K562 (cell line): ENCODE measurements around the gene R3HDM1. TPM values are rescaled to one million over a fixed set of nuclear protein-coding genes. Genes with fewer than 3 reads are reported as not detected.

Experiments
- EWSR1 ChIP-seq: fragments of 450-650 bp; IDR thresholded peaks from 2 replicates; pipeline ENCODE4 v1.6.1; 2018; ENCODE audit warnings: borderline replicate concordance, mild to moderate bottlenecking, low read depth, moderate library complexity; ENCODE audit not compliant: partially characterized antibody
- ILK ChIP-seq: fragments of 450-650 bp; IDR thresholded peaks from 2 replicates; pipeline ENCODE4 v1.6.1; 2016; ENCODE audit warnings: missing genetic modification characterization, low read depth, mild to moderate bottlenecking, missing compliant biosample characterization, moderate library complexity, borderline replicate concordance
- NEUROD1 ChIP-seq: fragments of 150-350 bp; IDR thresholded peaks from 2 replicates; pipeline ENCODE4 v1.6.1; 2014; ENCODE audit warnings: borderline replicate concordance, low read length, low read depth; ENCODE audit not compliant: partially characterized antibody
- POLR2B ChIP-seq: fragments of 450-650 bp; IDR thresholded peaks from 2 replicates; pipeline ENCODE4 v1.6.1; 2018; ENCODE audit warnings: low read depth; ENCODE audit not compliant: partially characterized antibody
- SMAD4 ChIP-seq: fragments of 250-450 bp; sonication (Bioruptor Pico); conservative IDR thresholded peaks from 2 replicates; pipeline ENCODE4 v1.8.0; 2021; ENCODE audit warnings: inconsistent platforms, mild to moderate bottlenecking, moderate library complexity
- SOX6 ChIP-seq: fragments of 450-650 bp; IDR thresholded peaks from 2 replicates; pipeline ENCODE4 v1.6.1; 2014; ENCODE audit warnings: mild to moderate bottlenecking
- SREBF1 ChIP-seq: fragments of 150-350 bp; IDR thresholded peaks from 2 replicates; pipeline ENCODE4 v1.6.1; 2014; ENCODE audit warnings: antibody characterized with exemption, low read depth, low read length, borderline replicate concordance
- TARDBP ChIP-seq: fragments of 450-650 bp; IDR thresholded peaks from 2 replicates; pipeline ENCODE4 v1.6.1; 2016
- THRAP3 ChIP-seq: fragments of 450-650 bp; IDR thresholded peaks from 2 replicates; pipeline ENCODE4 v1.6.1; 2016; ENCODE audit warnings: mild to moderate bottlenecking, inconsistent platforms, borderline replicate concordance
- TOE1 ChIP-seq, 2 experiments: fragments of 450-650 bp in 1 of 2; sonication (generic) in 1 of 2; formaldehyde crosslinking in 1 of 2; IDR thresholded peaks; 2 replicates each; pipeline versions ENCODE4 v1.7.1 to v1.8.0; 2016 to 2022; ENCODE audit warnings: borderline replicate concordance in 2 of 2, mild to moderate bottlenecking in 2 of 2, antibody characterized with exemption in 1 of 2, inconsistent platforms in 1 of 2, low read depth in 1 of 2, missing genetic modification reagents in 1 of 2, moderate library complexity in 1 of 2
- ZBTB40 ChIP-seq, 2 experiments: fragments of 450-650 bp in 1 of 2; sonication (generic) in 1 of 2; formaldehyde crosslinking in 1 of 2; IDR thresholded peaks; 2 replicates each; pipeline versions ENCODE4 v1.7.1 to v1.9.0; 2016 to 2022; ENCODE audit warnings: inconsistent platforms in 1 of 2, mild to moderate bottlenecking in 1 of 2, missing genetic modification reagents in 1 of 2
- ZNF175 ChIP-seq: fragments of 200-800 bp; sonication (Bioruptor generic); IDR thresholded peaks from 2 replicates; pipeline ENCODE4 v1.6.1; 2016; ENCODE audit warnings: low read depth, mild to moderate bottlenecking, missing genetic modification characterization, missing compliant biosample characterization
- polyA plus RNA-seq, 8 experiments: library from polyadenylated mRNA; depleted of rRNA in 4 of 8; stranded (reverse) in 5 of 8; unstranded in 3 of 8; fragments of >200 nt; fragmentation: Nextera tagmentation in 2 of 8; fragmentation: Illumina TruSeq in 1 of 8; extraction: Ambion mirVana in 2 of 8; extraction: Trizol in 1 of 8; gene quantifications; 2 replicates each; pipeline versions ENCODE4 v1.2.1 to v1.2.3, GENCODE V29; 2011 to 2014; ENCODE audit warnings: inconsistent platforms in 1 of 8, missing spikeins in 1 of 8
- total RNA-seq, 7 experiments: library from RNA; depleted of rRNA in 6 of 7; stranded (reverse); fragments of >200 nt in 6 of 7; fragmentation: Illumina TruSeq in 2 of 7; extraction: Trizol in 2 of 7; gene quantifications; 2 replicates each; pipeline versions ENCODE4 v1.2.1 to v1.2.3, GENCODE V29; 2011 to 2021; ENCODE audit warnings: low replicate concordance in 1 of 7
- TF ChIP-seq, protein P1 (sequence below), 2 experiments: fragments of 200-800 bp in 1 of 2; sonication (Bioruptor generic) in 1 of 2; sonication (generic) in 1 of 2; formaldehyde crosslinking in 1 of 2; IDR thresholded peaks in 1 of 2; conservative IDR thresholded peaks in 1 of 2; 2 replicates each; pipeline versions ENCODE4 v1.5.0 to v1.6.1; 2016 to 2020; ENCODE audit warnings: missing compliant biosample characterization in 1 of 2, missing genetic modification characterization in 1 of 2, missing genetic modification reagents in 1 of 2

R3HDM1 gene
- total and polyA plus RNA-seq, 9 of the 15 experiments (the other 6 are each of a cell fraction or from before 2014, with no cell fraction given): 12.4 to 89.4 (median 31.0) TPM

GRCh38 chr2:135741395-135742324, 210.4 kb downstream of the R3HDM1 start, which contains the start of gene UBXN4 (continued):
- TF ChIP-seq EWSR1 (no peak), ILK (tag) (no peak), NEUROD1 (peak; percentile 20), ZBTB40 (IDR thresholded peaks at IDR 0.05) (peak; percentile 66), ZBTB40 (CRISPR knock-in tag; IDR thresholded peaks at IDR 0.05) (no peak), TARDBP (no peak), SOX6 (peak; percentile 31; the same call in 1 of the 2 replicates), POLR2B (peak; percentile 87), TOE1 (IDR thresholded peaks at IDR 0.05; ENCODE audit: borderline replicate concordance) (0 out of 2 replicates have a peak, but pooled peaks have one; percentile 34), TOE1 (CRISPR knock-in tag; IDR thresholded peaks at IDR 0.05; ENCODE audit: borderline replicate concordance, low read depth) (no peak), SMAD4 (peak; percentile 75), SREBF1 (0 out of 2 replicates have a peak, but pooled peaks have one; percentile 13), THRAP3 (no peak), ZNF175 (CRISPR knock-in tag) (0 out of 2 replicates have a peak, but pooled peaks have one; percentile 21)
- TF ChIP-seq, protein P1, sequence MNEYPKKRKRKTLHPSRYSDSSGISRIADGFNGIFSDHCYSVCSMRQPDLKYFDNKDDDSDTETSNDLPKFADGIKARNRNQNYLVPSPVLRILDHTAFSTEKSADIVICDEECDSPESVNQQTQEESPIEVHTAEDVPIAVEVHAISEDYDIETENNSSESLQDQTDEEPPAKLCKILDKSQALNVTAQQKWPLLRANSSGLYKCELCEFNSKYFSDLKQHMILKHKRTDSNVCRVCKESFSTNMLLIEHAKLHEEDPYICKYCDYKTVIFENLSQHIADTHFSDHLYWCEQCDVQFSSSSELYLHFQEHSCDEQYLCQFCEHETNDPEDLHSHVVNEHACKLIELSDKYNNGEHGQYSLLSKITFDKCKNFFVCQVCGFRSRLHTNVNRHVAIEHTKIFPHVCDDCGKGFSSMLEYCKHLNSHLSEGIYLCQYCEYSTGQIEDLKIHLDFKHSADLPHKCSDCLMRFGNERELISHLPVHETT (CRISPR knock-in tag; conservative IDR thresholded peaks at IDR 0.05 in 1 of 2, IDR thresholded peaks at IDR 0.05 in 1 of 2): peak in 1 of 2 experiments; percentile 96; a peak in 2 of 4 replicates
